Measurements from ENCODE around the gene SCO2. TPM values are rescaled to one million over a fixed set of nuclear protein-coding genes. Genes with fewer than 3 reads are reported as not detected.

The SCO2 gene
- total and polyA plus RNA-seq, 2 of the 4 experiments (the other 2 are of a cell fraction): 1.3 to 1.9 TPM

DNA sequence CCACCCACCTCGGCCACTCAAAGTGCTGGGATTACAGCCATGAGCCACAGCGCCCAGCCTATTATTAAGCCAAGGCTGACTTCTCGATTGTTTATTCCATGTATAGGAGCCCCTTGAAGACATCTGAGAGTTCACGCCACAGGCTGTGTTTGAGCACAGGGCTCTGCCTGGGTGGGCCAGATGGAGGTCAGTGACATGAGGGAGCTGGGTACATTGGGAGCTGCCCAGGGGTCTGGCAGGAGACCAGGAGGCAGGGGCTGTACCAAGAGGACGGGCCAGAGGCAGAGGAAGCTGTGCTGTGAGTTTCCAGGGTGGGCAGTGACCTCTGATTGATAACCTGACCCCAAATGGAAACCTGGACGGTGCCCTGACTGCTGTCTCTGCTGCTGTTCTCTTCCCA lies 23.3 kb downstream of the SCO2 start:
- 72% methylated on average over 4 of the region's 6 CpGs; no CpG with 5 or more reads in 1 of the 2 experiments for WGBS, 2 experiments (ENCODE audit: extremely low coverage in 2 of 2, insufficient read length in 1 of 2)
- H2BK5ac ChIP-seq (ENCODE audit: low read depth, low read length, poor library complexity, severe bottlenecking): no peak overlapping the region
- H2AK5ac ChIP-seq (ENCODE audit: low read depth, low read length): no peak overlapping the region
- no peak overlapping the region for H3K9ac ChIP-seq (ENCODE audit: low read depth, low read length)
- no peak overlapping the region for H3K27ac ChIP-seq (ENCODE audit: insufficient read depth, low read length)
- in situ Hi-C loops (cut with MboI; ENCODE audit: low sequenced_read_pairs): no loop called here
- H3K18ac ChIP-seq (ENCODE audit: low read depth, low read length): no peak overlapping the region
- no peak overlapping the region for H3K4me3 ChIP-seq (ENCODE audit: insufficient read depth, low read depth, low read length)
- no peak overlapping the region for H3K56ac ChIP-seq (ENCODE audit: extremely low read depth, insufficient read depth, low read length)
- DNase-seq: no peak
- no peak overlapping the region for H2BK20ac ChIP-seq (ENCODE audit: low read depth, low read length)
- ChIA-PET POLR2A (ENCODE audit: unreplicated experiment) (no interaction called here), CTCF (no interaction called here)
- peaks cover 0 to 26% of the 10 kb centered on the region in 2 experiments; a peak in 3 of 4 replicates for H3K79me1 ChIP-seq (ENCODE audit: low read depth in 1 of 2, low read length in 2 of 2)
- TF ChIP-seq SMC3 (IDR thresholded peaks at IDR 0.05; ENCODE audit: low read depth, low read length) (no peak), BHLHE40 (IDR thresholded peaks at IDR 0.05; ENCODE audit: low read depth, low read length) (no peak), RAD21 (IDR thresholded peaks at IDR 0.05; ENCODE audit: low read length) (no peak), POLR2A (IDR thresholded peaks at IDR 0.05; ENCODE audit: low read depth, low read length) (no peak), NFE2L2 (IDR thresholded peaks at IDR 0.05; ENCODE audit: low read depth, low read length) (no peak), MAZ (IDR thresholded peaks at IDR 0.05; ENCODE audit: borderline replicate concordance, low read depth, low read length) (no peak), ELK1 (IDR thresholded peaks at IDR 0.05; ENCODE audit: borderline replicate concordance, low read depth, low read length) (no peak), MAFK (IDR thresholded peaks at IDR 0.05; ENCODE audit: low read depth, low read length) (no peak), FOS (IDR thresholded peaks at IDR 0.05; ENCODE audit: low read depth, low read length) (no peak), CEBPB (IDR thresholded peaks at IDR 0.05; ENCODE audit: low read depth, low read length) (no peak), MXI1 (IDR thresholded peaks at IDR 0.05; ENCODE audit: borderline replicate concordance, low read depth, low read length) (no peak), RCOR1 (IDR thresholded peaks at IDR 0.05; ENCODE audit: insufficient replicate concordance, low read length) (no peak), RFX5 (IDR thresholded peaks at IDR 0.05; ENCODE audit: low read depth, low read length) (no peak), CHD1 (IDR thresholded peaks at IDR 0.05; ENCODE audit: low read depth, low read length) (no peak)
- TF ChIP-seq, protein P1, sequence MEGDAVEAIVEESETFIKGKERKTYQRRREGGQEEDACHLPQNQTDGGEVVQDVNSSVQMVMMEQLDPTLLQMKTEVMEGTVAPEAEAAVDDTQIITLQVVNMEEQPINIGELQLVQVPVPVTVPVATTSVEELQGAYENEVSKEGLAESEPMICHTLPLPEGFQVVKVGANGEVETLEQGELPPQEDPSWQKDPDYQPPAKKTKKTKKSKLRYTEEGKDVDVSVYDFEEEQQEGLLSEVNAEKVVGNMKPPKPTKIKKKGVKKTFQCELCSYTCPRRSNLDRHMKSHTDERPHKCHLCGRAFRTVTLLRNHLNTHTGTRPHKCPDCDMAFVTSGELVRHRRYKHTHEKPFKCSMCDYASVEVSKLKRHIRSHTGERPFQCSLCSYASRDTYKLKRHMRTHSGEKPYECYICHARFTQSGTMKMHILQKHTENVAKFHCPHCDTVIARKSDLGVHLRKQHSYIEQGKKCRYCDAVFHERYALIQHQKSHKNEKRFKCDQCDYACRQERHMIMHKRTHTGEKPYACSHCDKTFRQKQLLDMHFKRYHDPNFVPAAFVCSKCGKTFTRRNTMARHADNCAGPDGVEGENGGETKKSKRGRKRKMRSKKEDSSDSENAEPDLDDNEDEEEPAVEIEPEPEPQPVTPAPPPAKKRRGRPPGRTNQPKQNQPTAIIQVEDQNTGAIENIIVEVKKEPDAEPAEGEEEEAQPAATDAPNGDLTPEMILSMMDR (conservative IDR thresholded peaks at IDR 0.05; ENCODE audit: low read depth, low read length): no peak
- TF ChIP-seq, protein P2, sequence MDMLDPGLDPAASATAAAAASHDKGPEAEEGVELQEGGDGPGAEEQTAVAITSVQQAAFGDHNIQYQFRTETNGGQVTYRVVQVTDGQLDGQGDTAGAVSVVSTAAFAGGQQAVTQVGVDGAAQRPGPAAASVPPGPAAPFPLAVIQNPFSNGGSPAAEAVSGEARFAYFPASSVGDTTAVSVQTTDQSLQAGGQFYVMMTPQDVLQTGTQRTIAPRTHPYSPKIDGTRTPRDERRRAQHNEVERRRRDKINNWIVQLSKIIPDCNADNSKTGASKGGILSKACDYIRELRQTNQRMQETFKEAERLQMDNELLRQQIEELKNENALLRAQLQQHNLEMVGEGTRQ (IDR thresholded peaks at IDR 0.05; ENCODE audit: low read depth, low read length): no peak
- no peak overlapping the region for H3K4me2 ChIP-seq (ENCODE audit: low read depth, low read length)
- no peak overlapping the region for H2BK15ac ChIP-seq (ENCODE audit: low read depth, low read length)
- dilution Hi-C loops (cut with HindIII; ENCODE audit: low sequenced_read_pairs, unreplicated experiment): no loop called here
- peaks cover 2% of the 10 kb centered on the region; the same call in 1 of the 2 replicates for H3K4me1 ChIP-seq (ENCODE audit: control insufficient read depth, insufficient read depth, low read length)
- no peak overlapping the region for H3K4ac ChIP-seq (ENCODE audit: low read depth, low read length)
- no peak for ATAC-seq (ENCODE audit: low read depth)
- no peaks in the 10 kb centered on the region for H3K9me1 ChIP-seq (ENCODE audit: insufficient read depth, low read length)
- BruUV-seq (replicated peaks): no TSS peak
- H3K27me3 ChIP-seq (ENCODE audit: control insufficient read depth, insufficient read depth, low read length): peaks cover under 1% of the 10 kb centered on the region; the same call in 1 of the 2 replicates
- no peak overlapping the region for H2BK120ac ChIP-seq (ENCODE audit: low read depth, low read length)
- H4K8ac ChIP-seq (ENCODE audit: low read depth in 2 of 2, low read length in 2 of 2): no peak overlapping the region
- H3K14ac ChIP-seq (replicated peaks; ENCODE audit: low read depth, low read length): no peak overlapping the region
- H4K20me1 ChIP-seq (ENCODE audit: insufficient read depth, low read length): no peaks in the 10 kb centered on the region; the same call in 1 of the 2 replicates
- no peak overlapping the region for H2AK9ac ChIP-seq (replicated peaks; ENCODE audit: low read depth, low read length, poor library complexity)
- peaks cover 28% of the 10 kb centered on the region; the same call in 1 of the 2 replicates for H3K36me3 ChIP-seq (ENCODE audit: control insufficient read depth, insufficient read depth, low read length)
- H4K91ac ChIP-seq (ENCODE audit: insufficient read depth, low read depth, low read length): no peak overlapping the region
- no peak overlapping the region for H2AFZ ChIP-seq (replicated peaks; ENCODE audit: low read length, poor library complexity)
- no peak overlapping the region for H3K23ac ChIP-seq (ENCODE audit: low read depth, low read length)
- H4K5ac ChIP-seq (ENCODE audit: low read depth, low read length): no peak overlapping the region
- H3K9me3 ChIP-seq (ENCODE audit: control insufficient read depth, insufficient read depth, low read length): no peaks in the 10 kb centered on the region
- intact Hi-C loops (cut with micrococcal nuclease): no loop called here
